Activated CD8-positive, alpha-beta T cell treated with anti-CD3 and anti-CD28 coated beads, Interleukin-2, amount 10 ng/mL, durations not matched to agents 7 days and 5 days (primary cell): Measurements from ENCODE around the gene MAMDC4. TPM values are rescaled to one million over a fixed set of nuclear protein-coding genes. Genes with fewer than 3 reads are reported as not detected.
"Not testable (repeated sequence)": the region's sequence is repeated elsewhere in the genome, so short reads cannot be mapped to it uniquely, and the experiment has no call there.

Source experiments
- ATAC-seq: fragments of 150-1000 bp; cut with Tn5 transposase; one replicate; pipeline ENCODE4 v1.10.0; 2021; ENCODE audit warnings: moderate library complexity
- CTCF ChIA-PET: fragments of 350-600 bp; sonication (Branson Sonifier 250); formaldehyde crosslinking; loops from one replicate; lab custom pipeline; 2021; ENCODE audit warnings: antibody characterized with exemption; lab: Charles Lee
- POLR2A ChIA-PET: fragments of 350-600 bp; sonication (Branson Sonifier 250); formaldehyde crosslinking; loops from one replicate; lab custom pipeline; 2021; ENCODE audit warnings: antibody characterized with exemption; lab: Charles Lee
- DNase-seq: peaks from one replicate; pipeline ENCODE4 v3.0.0-alpha.2; 2020
- H3K27ac Mint-ChIP-seq: one replicate; pipeline ENCODE4 v1.8.0; 2021; ENCODE audit warnings: mild to moderate bottlenecking, mixed read lengths
- H3K27me3 Mint-ChIP-seq: one replicate; pipeline ENCODE4 v1.8.0; 2021; ENCODE audit warnings: low read depth, mixed read lengths
- H3K36me3 Mint-ChIP-seq: one replicate; pipeline ENCODE4 v1.8.0; 2021; ENCODE audit warnings: low read depth, mixed read lengths
- H3K4me1 Mint-ChIP-seq: one replicate; pipeline ENCODE4 v1.8.0; 2021; ENCODE audit warnings: low read depth, mixed read lengths
- H3K4me3 Mint-ChIP-seq: one replicate; pipeline ENCODE4 v1.8.0; 2021; ENCODE audit warnings: mild to moderate bottlenecking, mixed read lengths
- H3K9me3 Mint-ChIP-seq: one replicate; pipeline ENCODE4 v1.8.0; 2022; ENCODE audit warnings: mixed read lengths; ENCODE audit not compliant: insufficient read depth
- total RNA-seq, 2 experiments: library from RNA; stranded (reverse); gene quantifications; one replicate each; pipeline ENCODE4 v1.2.3, GENCODE V29; 2021

MAMDC4 gene
- total RNA-seq, 2 experiments from 2014 or later, result 14.7 to 15.8 TPM

- CTCF ChIA-PET, result interaction anchor here (1.1 kb wide), 1 partner anchor 19 kb away, joined by 3 read pairs; no protein-coding TSS in a partner anchor
- H3K4me3 Mint-ChIP-seq, result no peak overlapping the region
- no peaks in the 10 kb centered on the region for H3K9me3 Mint-ChIP-seq
- DNase-seq, result no peak
- no peak overlapping the region for H3K27ac Mint-ChIP-seq
- H3K4me1 Mint-ChIP-seq, result peaks cover 18% of the 10 kb centered on the region
- POLR2A ChIA-PET, result no interaction called here
- peaks cover 16% of the 10 kb centered on the region for H3K36me3 Mint-ChIP-seq
- no peak for ATAC-seq
- no peaks in the 10 kb centered on the region for H3K27me3 Mint-ChIP-seq
Measured at GRCh38 chr9:136861874-136862457, 9.8 kb downstream of the MAMDC4 start.

GRCh38 chr9:136862849-136863622 is 10.9 kb downstream of the MAMDC4 start:
- DNase-seq, result no peak
- ATAC-seq, result no peak
- Mint-ChIP-seq H3K36me3 (peaks cover 19% of the 10 kb centered on the region), H3K4me3 (no peak overlapping the region), H3K4me1 (peaks cover 19% of the 10 kb centered on the region), H3K27me3 (no peaks in the 10 kb centered on the region), H3K27ac (no peak overlapping the region), H3K9me3 (no peaks in the 10 kb centered on the region)
- CTCF ChIA-PET, result interaction anchor here (0.8 to 1.3 kb wide), 2 partner anchors 19 to 166 kb away, joined by 3 read pairs; no protein-coding TSS in a partner anchor
- POLR2A ChIA-PET, result interaction anchor here (1.1 kb wide), 1 partner anchor 20 kb away, joined by 3 read pairs; no protein-coding TSS in a partner anchor

- CTCF ChIA-PET, result interaction anchor here (0.8 to 1.3 kb wide), 2 partner anchors 20 to 166 kb away, joined by 3 read pairs; no protein-coding TSS in a partner anchor
- peak overlapping the region; percentile 49 for H3K27ac Mint-ChIP-seq
- no peaks in the 10 kb centered on the region for H3K9me3 Mint-ChIP-seq
- no peak overlapping the region for H3K4me3 Mint-ChIP-seq
- ATAC-seq (no peak), DNase-seq (no peak)
- peaks cover 19% of the 10 kb centered on the region for H3K36me3 Mint-ChIP-seq
- peaks cover 19% of the 10 kb centered on the region for H3K4me1 Mint-ChIP-seq
- no peaks in the 10 kb centered on the region for H3K27me3 Mint-ChIP-seq
- POLR2A ChIA-PET, result interaction anchor here (0.6 kb wide), 1 partner anchor 198 kb away, joined by 3 read pairs; no protein-coding TSS in a partner anchor
Measured at GRCh38 chr9:136863623-136864273, 11.6 kb downstream of the MAMDC4 start.

GRCh38 chr9:136865041-136865767 is 13.1 kb downstream of the MAMDC4 start:
- DNase-seq (no peak), ATAC-seq (no peak)
- Mint-ChIP-seq H3K36me3 (peaks cover 19% of the 10 kb centered on the region), H3K27me3 (no peaks in the 10 kb centered on the region), H3K4me3 (peak overlapping the region; percentile 87), H3K4me1 (peaks cover 19% of the 10 kb centered on the region), H3K27ac (peak overlapping the region; percentile 90), H3K9me3 (no peaks in the 10 kb centered on the region)
- POLR2A ChIA-PET, result no interaction called here
- CTCF ChIA-PET, result no interaction called here

GRCh38 chr9:136865768-136866103 is 13.6 kb downstream of the MAMDC4 start:
- Mint-ChIP-seq H3K4me3 (peak overlapping the region; percentile 87), H3K27me3 (no peaks in the 10 kb centered on the region), H3K27ac (peak overlapping the region; percentile 90), H3K36me3 (peaks cover 19% of the 10 kb centered on the region), H3K4me1 (peaks cover 19% of the 10 kb centered on the region), H3K9me3 (no peaks in the 10 kb centered on the region)
- DNase-seq, result no peak
- ChIA-PET POLR2A (interaction anchor here (1.0 kb wide), 1 partner anchor 9 kb away, joined by 4 read pairs; no protein-coding TSS in a partner anchor), CTCF (no interaction called here)
- peak; percentile 24 for ATAC-seq

GRCh38 chr9:136866898-136867421 is 14.8 kb downstream of the MAMDC4 start:
- POLR2A ChIA-PET, result not testable (repeated sequence)

GRCh38 chr9:136867480-136867879 is 15.3 kb downstream of the MAMDC4 start:
- Mint-ChIP-seq H3K9me3 (peaks cover 4% of the 10 kb centered on the region), H3K27me3 (no peaks in the 10 kb centered on the region), H3K4me3 (peak overlapping the region; percentile 73), H3K36me3 (peaks cover 16% of the 10 kb centered on the region), H3K27ac (peak overlapping the region; percentile 5), H3K4me1 (peaks cover 19% of the 10 kb centered on the region)
- ATAC-seq, result no peak
- DNase-seq, result no peak
- ChIA-PET POLR2A (no interaction called here), CTCF (no interaction called here)

More at GRCh38 chr9:136866898-136867421, 14.8 kb downstream of the MAMDC4 start:
- H3K27me3 Mint-ChIP-seq, H3K9me3 Mint-ChIP-seq, DNase-seq, H3K27ac Mint-ChIP-seq, ATAC-seq: not testable (repeated sequence)
- H3K36me3 Mint-ChIP-seq, result peaks cover 19% of the 10 kb centered on the region
- H3K4me3 Mint-ChIP-seq, result peak overlapping the region; percentile 73
- H3K4me1 Mint-ChIP-seq, result peaks cover 19% of the 10 kb centered on the region
- CTCF ChIA-PET, result interaction anchor here (1.1 kb wide), 1 partner anchor 15 kb away, joined by 3 read pairs; no protein-coding TSS in a partner anchor

GRCh38 chr9:136867917-136868316 is 15.8 kb downstream of the MAMDC4 start:
- Mint-ChIP-seq H3K36me3 (peaks cover 14% of the 10 kb centered on the region), H3K27me3 (no peaks in the 10 kb centered on the region), H3K9me3 (peaks cover 7% of the 10 kb centered on the region), H3K4me3 (peak overlapping the region; percentile 73), H3K4me1 (peaks cover 19% of the 10 kb centered on the region), H3K27ac (peak overlapping the region; percentile 5)
- CTCF ChIA-PET, result no interaction called here
- ATAC-seq (no peak), DNase-seq (no peak)
- POLR2A ChIA-PET, result no interaction called here

- H3K27ac Mint-ChIP-seq, result no peak overlapping the region
- no peak overlapping the region for H3K4me3 Mint-ChIP-seq
- H3K27me3 Mint-ChIP-seq, result no peaks in the 10 kb centered on the region
- H3K36me3 Mint-ChIP-seq, result peaks cover 7% of the 10 kb centered on the region
- ChIA-PET POLR2A (no interaction called here), CTCF (interaction anchor here (1.0 kb wide), 1 partner anchor 16 kb away, joined by 3 read pairs; no protein-coding TSS in a partner anchor)
- peaks cover 11% of the 10 kb centered on the region for H3K9me3 Mint-ChIP-seq
- no peak for ATAC-seq
- no peak for DNase-seq
- H3K4me1 Mint-ChIP-seq, result peaks cover 19% of the 10 kb centered on the region
Measured at GRCh38 chr9:136868644-136869043, 16.5 kb downstream of the MAMDC4 start.

- DNase-seq, H3K27me3 Mint-ChIP-seq, H3K36me3 Mint-ChIP-seq, H3K4me3 Mint-ChIP-seq, ATAC-seq, H3K27ac Mint-ChIP-seq: not testable (repeated sequence)
- H3K9me3 Mint-ChIP-seq, result peaks cover 11% of the 10 kb centered on the region
- H3K4me1 Mint-ChIP-seq, result peaks cover 11% of the 10 kb centered on the region
- ChIA-PET POLR2A (interaction anchor here (1.8 kb wide), 1 partner anchor 12 kb away, joined by 6 read pairs; no protein-coding TSS in a partner anchor), CTCF (interaction anchor here (1.0 to 1.9 kb wide), 2 partner anchors 12 to 159 kb away, joined by 3 to 6 read pairs; partner anchors contain the start of gene ABCA2)
Measured at GRCh38 chr9:136869611-136870010, 17.5 kb downstream of the MAMDC4 start.
